DMS53 (cell line): Measurements from ENCODE around the gene SFMBT1.
"Not testable (repeated sequence)": the region's sequence is repeated elsewhere in the genome, so short reads cannot be mapped to it uniquely, and the experiment has no call there.

Source experiments
- DNase-seq: peaks from one replicate; lab custom pipeline; 2025; lab: John Stamatoyannopoulos, UW

SFMBT1 gene

DNA sequence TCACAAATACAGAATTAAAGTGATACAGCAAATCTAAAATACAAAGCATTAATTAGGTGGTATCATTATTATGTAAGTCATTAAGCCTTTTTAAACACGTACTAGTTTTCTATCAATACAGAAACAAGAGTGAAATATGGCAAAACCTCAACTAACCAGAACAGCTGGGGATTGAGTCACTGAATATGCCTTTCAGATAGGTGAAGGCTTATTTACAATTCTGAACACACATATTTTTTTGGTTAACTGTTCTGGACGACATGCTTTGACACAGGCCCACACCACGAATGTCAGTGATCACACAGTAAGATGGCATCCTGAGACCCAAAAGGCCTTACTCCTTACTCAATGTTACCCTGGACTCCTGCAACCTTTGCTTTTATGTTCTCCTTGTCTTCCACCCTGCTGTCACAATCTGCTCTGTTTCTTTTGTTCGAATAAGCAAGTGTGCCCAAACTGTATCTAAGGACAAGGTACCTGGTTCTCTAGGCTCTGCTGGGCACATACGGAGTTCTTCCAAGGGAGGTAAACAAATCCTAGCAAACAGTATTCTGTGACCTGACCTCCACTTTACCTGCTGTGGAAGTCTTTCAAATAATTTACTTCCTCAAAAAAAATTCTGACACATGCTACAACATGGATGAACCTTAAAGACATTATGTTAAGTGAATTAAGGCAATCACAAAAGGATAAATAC lies 7.0 kb downstream of the SFMBT1 start:
- DNase-seq = no peak

- DNase-seq = no peak
These were observed 9.9 kb downstream of the SFMBT1 start for GRCh38 chr3:53035825-53036619.

GRCh38 chr3:53035018-53035417 lies 10.9 kb downstream of the SFMBT1 start:
- not testable (repeated sequence) for DNase-seq

DNA sequence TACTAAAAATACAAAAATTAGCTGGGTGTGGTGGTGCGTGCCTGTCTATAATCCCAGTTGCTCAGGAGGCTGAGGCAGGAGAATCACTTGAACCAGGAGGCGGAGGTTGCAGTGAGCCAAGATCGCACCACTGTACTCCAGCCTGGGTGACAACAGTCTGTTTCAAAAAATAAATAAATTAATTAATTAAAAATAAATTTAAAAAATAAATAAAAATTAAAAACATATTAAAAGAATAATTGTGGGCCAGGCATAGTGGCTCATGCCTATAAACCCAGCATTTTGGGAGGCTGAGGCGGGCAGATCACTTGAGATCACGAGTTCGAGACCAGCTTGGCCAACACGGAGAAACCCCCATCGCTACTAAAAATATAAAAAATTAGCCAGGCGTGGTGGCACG lies 11.5 kb downstream of the SFMBT1 start:
- DNase-seq = not testable (repeated sequence)

DNA sequence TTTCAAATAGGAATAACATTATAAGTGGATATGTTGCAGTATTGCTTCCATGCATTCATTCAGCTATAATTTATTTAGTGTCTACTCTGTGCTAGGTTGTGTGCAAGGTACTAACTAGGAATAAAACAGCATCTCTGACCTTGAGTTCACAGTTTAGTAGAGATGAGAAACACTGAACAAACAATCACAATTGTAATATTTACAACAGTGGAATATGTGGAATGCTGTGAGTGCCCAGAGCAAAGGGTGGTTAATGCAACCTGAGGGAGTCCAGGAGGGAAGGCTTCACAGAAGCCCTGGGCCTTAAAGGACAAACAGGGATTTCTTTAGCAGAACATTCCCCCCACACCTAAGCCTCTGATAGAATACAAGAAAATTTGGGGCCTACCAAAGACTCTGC lies 13.3 kb downstream of the SFMBT1 start:
- no peak for DNase-seq

DNA sequence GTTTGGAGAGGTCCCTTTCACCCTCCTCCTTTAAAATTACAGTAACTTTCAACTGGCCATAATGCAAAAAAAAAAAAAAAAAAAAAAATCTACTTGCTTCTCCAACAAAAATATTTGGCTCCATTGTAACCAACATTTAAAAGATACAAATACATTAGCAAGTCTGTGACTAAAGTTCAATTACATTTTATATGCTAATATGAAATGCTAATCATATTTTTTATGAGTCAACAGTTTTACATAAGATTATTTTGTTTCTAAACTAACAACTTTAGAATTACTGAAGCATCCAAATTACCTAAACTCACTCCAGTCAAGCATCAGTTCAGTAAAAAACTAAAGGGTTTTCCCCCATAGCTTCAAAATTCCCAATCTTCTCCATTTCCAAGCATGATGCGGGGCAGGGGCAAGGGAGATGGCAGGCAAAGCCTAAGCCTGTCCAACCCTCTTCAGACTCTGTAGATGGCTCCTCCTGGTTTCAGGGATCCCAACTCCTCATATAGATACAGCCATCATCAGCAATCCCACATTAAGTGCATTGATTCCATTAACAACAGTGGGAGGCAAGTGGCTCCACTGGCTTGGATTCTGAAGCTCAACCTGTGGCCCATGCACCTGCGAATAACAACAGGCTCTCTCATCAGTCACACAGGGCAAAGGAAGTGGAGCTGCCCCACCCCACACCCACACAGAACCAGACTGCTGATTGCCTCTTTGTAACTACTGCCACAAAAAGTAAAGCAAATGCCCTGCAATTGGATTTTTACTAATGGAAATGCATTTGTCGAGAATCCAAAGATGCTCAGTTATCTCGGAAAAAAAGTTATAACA lies 15.0 kb downstream of the SFMBT1 start:
- DNase-seq = no peak

DNA sequence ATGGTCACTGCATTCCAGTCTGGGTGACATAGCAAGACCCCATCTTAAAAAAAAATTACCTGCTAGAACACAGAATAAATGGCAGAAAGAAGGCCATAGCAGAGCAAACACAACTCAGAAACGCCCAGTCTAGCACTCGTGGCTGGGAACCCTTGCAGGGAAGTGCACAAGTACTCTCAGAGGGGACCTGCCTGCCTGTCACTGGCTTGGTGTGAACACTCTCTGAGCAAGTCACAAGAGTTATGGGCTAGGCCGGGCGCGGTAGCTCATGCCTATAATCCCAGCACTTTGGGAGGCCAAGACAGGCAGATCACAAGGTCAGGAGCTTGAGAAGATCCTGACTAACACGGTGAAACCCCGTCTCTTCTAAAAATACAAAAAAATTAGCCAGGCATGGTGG lies 17.2 kb downstream of the SFMBT1 start:
- no peak for DNase-seq

- DNase-seq = no peak
These were observed 18.5 kb downstream of the SFMBT1 start for GRCh38 chr3:53027254-53027844.

DNA sequence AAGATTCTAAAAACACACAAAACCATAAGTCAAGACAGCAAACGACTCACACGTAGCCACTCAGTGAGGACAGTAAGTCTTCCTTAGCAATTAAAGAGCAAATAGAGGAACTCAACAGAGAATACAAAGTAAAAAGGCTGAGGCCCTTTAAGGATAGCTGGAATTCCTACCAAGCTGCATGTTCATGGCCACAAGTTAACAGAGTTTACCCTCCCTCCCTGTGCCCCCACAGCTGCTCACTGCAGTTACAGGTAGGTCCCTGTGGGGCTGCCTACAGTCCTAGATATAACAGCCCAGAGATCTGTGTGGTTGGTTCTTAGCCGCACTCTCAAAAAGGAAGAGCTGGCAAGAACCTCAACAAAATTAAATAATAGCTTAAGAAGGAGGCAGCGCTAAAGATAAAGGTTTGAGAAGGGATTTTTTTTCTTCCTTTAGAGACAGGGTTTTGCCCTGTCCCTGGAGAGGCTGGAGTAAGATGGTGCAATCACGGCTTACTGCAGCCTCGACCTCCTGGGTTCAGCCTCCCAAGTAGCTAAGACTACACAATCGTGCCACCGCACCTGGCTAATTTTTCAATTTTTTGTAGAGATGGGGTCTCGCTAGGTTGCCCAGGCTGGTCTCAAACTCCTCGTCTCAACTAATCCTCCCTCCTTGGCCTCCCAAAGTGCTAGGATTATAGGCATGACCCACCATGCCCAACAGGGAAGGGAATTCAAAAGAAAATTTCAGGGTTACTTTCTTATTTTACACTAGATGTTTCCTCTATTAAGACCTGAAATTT lies 19.3 kb downstream of the SFMBT1 start:
- no peak for DNase-seq

GRCh38 chr3:53024315-53024714 lies 21.6 kb downstream of the SFMBT1 start:
- DNase-seq = no peak

GRCh38 chr3:53023072-53023823 lies 22.6 kb downstream of the SFMBT1 start:
- DNase-seq = no peak

DNA sequence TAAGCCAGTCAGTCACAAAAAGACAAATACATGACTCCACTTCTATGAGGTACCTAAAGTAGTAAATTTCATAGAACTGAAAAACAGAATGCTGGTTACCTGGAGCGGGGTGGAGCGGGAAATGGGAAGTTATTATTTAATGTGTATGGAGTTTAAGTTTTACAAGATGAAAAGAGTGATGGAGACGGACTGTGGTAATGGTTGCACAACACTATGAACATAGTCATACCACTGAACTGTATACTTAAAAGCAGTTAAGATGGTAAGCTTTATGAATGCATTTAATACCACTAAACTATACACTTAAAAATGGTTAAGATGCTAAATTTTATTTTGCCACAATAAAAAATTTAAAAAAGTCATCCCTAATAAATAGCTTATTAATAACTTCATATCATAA lies 23.2 kb downstream of the SFMBT1 start:
- no peak for DNase-seq

DNA sequence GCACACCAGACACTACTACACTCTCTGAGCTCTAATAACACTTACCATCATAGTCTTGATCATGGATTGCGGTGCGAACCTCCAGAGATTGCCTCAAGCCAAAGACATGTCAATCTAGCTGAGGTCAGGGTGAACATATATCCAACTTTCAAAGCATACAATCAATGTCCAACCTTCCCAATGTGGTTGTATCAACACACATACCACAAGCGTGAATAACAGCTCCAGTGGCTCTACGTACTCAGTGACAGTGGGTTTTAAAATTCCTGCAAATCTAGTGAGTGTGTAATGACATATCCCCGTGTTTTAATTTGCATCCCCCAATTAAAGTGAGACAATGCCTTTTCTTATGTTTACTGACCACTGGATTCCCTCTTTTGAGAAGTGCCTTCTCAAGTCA lies 29.6 kb downstream of the SFMBT1 start:
- DNase-seq = no peak

DNA sequence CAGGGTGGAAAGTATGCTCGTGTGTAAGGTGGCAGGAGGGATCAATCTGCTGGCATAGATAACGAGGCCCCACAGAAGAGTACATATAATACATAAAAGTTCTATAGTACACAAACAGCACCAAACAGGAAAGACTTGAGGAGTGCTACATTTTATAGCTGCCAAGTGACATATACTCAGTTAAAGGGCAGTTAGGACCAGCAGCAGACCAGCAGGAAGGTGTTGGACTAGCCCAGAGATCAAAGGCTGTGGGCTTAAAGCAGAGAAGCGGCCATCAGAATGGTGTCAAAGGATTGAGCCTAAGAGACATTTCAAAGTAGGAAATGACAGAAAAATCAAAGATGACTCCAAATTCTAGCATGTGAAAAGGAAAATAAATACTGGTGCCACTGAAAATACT lies 34.5 kb downstream of the SFMBT1 start:
- no peak for DNase-seq

- peak; percentile 1 for DNase-seq
These were observed 35.9 kb downstream of the SFMBT1 start for GRCh38 chr3:53009826-53010539.

GRCh38 chr3:53008932-53009331 lies 36.9 kb downstream of the SFMBT1 start:
- DNase-seq = no peak

DNA sequence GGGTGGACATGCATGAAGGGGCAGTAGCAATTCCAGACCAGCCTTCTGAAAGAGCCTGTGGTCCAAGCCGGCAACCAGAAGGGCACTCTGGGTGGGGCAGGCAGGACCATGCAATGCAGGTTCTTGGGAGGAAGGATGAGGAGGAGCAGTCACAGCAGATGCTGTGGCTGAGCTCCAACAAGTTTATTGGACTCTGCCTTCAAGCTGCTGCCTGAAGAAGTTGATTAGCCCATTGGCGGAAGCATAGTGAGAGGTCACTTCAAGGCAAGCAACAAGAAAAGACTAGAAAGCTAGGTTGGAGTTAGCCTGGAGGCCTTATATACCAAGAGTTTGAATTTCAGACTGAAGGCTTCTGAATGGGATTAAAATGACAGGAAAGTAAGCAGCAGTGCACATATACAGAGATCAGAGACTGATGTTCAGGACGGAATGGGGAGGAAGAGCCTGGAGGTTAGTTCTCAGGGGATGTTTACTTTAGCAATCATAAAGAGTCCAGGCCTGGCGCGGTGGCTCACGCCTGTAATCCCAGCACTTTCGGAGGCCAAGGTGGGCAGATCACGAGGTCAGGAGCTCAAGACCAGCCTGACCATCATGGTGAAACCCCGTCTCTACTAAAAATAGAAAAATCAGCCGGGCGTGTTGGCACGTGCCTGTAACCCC lies 39.9 kb downstream of the SFMBT1 start:
- no peak for DNase-seq

DNA sequence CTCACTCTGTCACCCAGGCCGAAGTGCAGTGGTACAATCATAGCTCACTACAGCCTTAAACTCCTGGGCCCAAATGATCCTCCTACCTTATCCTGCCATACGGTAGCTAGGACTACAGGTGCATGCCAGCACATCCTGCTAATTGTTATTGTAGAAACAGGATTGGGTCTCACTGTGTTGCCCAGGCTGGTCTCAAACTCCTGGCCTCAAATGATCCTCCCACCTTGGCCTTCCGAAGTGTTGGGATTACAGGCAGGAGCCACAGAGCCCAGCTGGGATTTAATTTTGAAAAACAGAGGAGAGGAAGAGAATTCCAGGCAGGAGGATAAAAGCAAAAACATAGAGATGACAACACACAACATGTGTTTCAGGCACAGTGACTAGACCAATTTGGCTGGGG lies 40.5 kb downstream of the SFMBT1 start:
- DNase-seq = no peak

GRCh38 chr3:53003320-53003719 lies 42.6 kb downstream of the SFMBT1 start:
- DNase-seq = no peak
